Spleen (tissue), 11 donors: ENCODE results near the gene RBMS3. TPM values are rescaled to one million over a fixed set of nuclear protein-coding genes. Genes with fewer than 3 reads are reported as not detected.
"Not testable (repeated sequence)": the region's sequence is repeated elsewhere in the genome, so short reads cannot be mapped to it uniquely, and the experiment has no call there.

Experiments
- DNase-seq: peaks from one replicate; pipeline ENCODE4 v3.0.0-alpha.2; 2020
- H3K27ac ChIP-seq, 8 donors: fragments of 200-600 bp; sonication (generic) in 7 of 8; 1 replicate in 4 of 8; 2 replicates in 4 of 8; pipeline versions ENCODE4 v1.5.0 to v1.8.0; 2016 to 2021; ENCODE audit warnings: inconsistent platforms in 4 of 8, mild to moderate bottlenecking in 4 of 8, moderate library complexity in 1 of 8
- H3K27me3 ChIP-seq, 7 donors: fragments of 200-600 bp; sonication (generic) in 6 of 7; replicated peaks in 1 of 7; 1 replicate in 4 of 7; 2 replicates in 3 of 7; pipeline versions ENCODE4 v1.5.0 to v1.8.0; 2016 to 2021; ENCODE audit warnings: inconsistent platforms in 3 of 7, mild to moderate bottlenecking in 1 of 7
- H3K36me3 ChIP-seq, 6 donors: fragments of 200-600 bp; sonication (generic) in 5 of 6; 1 replicate in 4 of 6; 2 replicates in 2 of 6; pipeline versions ENCODE4 v1.5.0 to v1.8.0; 2016 to 2021; ENCODE audit warnings: inconsistent platforms in 2 of 6
- H3K4me1 ChIP-seq, 6 donors: fragments of 200-600 bp; sonication (generic) in 5 of 6; 1 replicate in 3 of 6; 2 replicates in 3 of 6; pipeline versions ENCODE4 v1.5.0 to v1.8.0; 2016 to 2021; ENCODE audit warnings: inconsistent platforms in 3 of 6
- H3K4me3 ChIP-seq, 8 donors: fragments of 200-600 bp; sonication (generic) in 7 of 8; 1 replicate in 4 of 8; 2 replicates in 4 of 8; pipeline versions ENCODE4 v1.5.0 to v1.8.0; 2016 to 2021; ENCODE audit warnings: inconsistent platforms in 4 of 8, mild to moderate bottlenecking in 4 of 8, moderate library complexity in 2 of 8
- H3K9me3 ChIP-seq, 8 donors: fragments of 200-600 bp; sonication (generic) in 7 of 8; 1 replicate in 4 of 8; 2 replicates in 4 of 8; pipeline versions ENCODE4 v1.5.0 to v1.8.0; 2016 to 2021; ENCODE audit warnings: inconsistent platforms in 4 of 8
- POLR2A ChIP-seq, 3 donors: fragments of 450-650 bp; IDR thresholded peaks; one replicate each; pipeline ENCODE4 v1.5.1; 2017; ENCODE audit warnings: antibody characterized with exemption in 3 of 3, mild to moderate bottlenecking in 1 of 3
- POLR2AphosphoS5 ChIP-seq, 3 donors: sonication (generic); formaldehyde crosslinking; IDR thresholded peaks; one replicate each; pipeline ENCODE4 v1.5.1; 2017; ENCODE audit warnings: antibody characterized with exemption in 3 of 3
- WGBS, 5 donors: extraction: QIAGEN DNeasy Blood & Tissue Kit in 3 of 5; methylation state at CpG; one replicate each; pipeline versions ENCODE4 v1.1.5 to v1.1.7; 2013 to 2018; 5-methylcytosine and 5-hydroxymethylcytosine counted together
- intact Hi-C: fragments of 100-400 bp; cut with DNase I; formaldehyde crosslinking; loops from one replicate; pipeline ENCODE4 v1.15.0; 2023; ENCODE audit warnings: low total_unique reads
- polyA plus RNA-seq, 3 donors: library from polyadenylated mRNA; stranded (reverse); fragments of 200-250 nt; gene quantifications; one replicate each; pipeline ENCODE4 v1.2.1, GENCODE V29; 2013
- total RNA-seq, 7 donors: library from RNA; depleted of rRNA in 3 of 7; stranded (reverse); fragments of >200 nt in 3 of 7; fragmentation: NEBNext Ultra II Directional in 4 of 7; extraction: Animal tissue kit (Norgen Biotek cat#: 25700) in 4 of 7; gene quantifications; one replicate each; pipeline versions ENCODE4 v1.1.0 to v1.2.1, GENCODE V29; 2016 to 2021
- TF ChIP-seq, protein P1 (sequence below), 11 experiments: fragments of 200-600 bp in 7 of 11; fragments of 450-650 bp in 4 of 11; sonication (generic) in 4 of 11; IDR thresholded peaks in 8 of 11; conservative IDR thresholded peaks in 3 of 11; 1 replicate in 7 of 11; 2 replicates in 4 of 11; pipeline versions ENCODE4 v1.4.0 to v1.8.0; 2016 to 2021; ENCODE audit warnings: antibody characterized with exemption in 11 of 11, inconsistent platforms in 4 of 11, mild to moderate bottlenecking in 1 of 11
- donor health status: healthy with polysubstance abuse.
- donor health status: DM: no; HTN: no; CAD: no; lungs with moderate emphysema.
- donor health status: DM: no; HTN: no; CAD: no.
- donor health status: Bipolar disorder and iron deficiency.
- donor health status: healthy.
- donor health status: DM: no; HTN: no; CAD: no.
- donor health status: DM: yes; HTN: yes; CAD: no.

The RBMS3 gene
- total and polyA plus RNA-seq, 10 donors, result 2.6 to 81.9 (median 52.5) TPM

DNA sequence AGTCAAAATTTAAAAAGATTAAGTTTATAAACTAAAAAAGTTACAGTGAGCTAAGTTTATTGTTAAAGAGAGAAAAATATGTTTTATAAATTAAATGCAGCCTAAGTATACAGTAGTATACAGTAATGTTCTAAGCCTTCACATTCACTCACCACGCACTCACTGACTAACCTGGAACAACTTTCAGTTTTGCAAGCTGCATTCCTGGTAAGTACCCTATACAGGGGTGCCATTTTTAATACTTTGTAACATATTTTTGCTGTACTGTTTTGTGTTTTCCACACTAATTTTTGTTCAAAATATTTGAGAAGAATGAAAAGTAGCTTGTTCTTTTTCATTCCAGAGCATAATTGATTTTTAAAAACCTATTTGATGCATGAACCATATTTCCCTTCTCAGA lies 524.9 kb downstream of the RBMS3 start:
- no peaks in the 10 kb centered on the region for H3K36me3 ChIP-seq
- H3K27me3 ChIP-seq, result no peaks in the 10 kb centered on the region
- H3K4me1 ChIP-seq, result no peaks in the 10 kb centered on the region
- intact Hi-C loops, result no loop called here
- WGBS, 5 donors, result 0 to 85% (median 30%) methylated on average over 1 of the region's 1 CpG
- TF ChIP-seq POLR2AphosphoS5 (IDR thresholded peaks at IDR 0.05), result no peak
- TF ChIP-seq POLR2A (IDR thresholded peaks at IDR 0.05), result no peak
- TF ChIP-seq, protein P1, sequence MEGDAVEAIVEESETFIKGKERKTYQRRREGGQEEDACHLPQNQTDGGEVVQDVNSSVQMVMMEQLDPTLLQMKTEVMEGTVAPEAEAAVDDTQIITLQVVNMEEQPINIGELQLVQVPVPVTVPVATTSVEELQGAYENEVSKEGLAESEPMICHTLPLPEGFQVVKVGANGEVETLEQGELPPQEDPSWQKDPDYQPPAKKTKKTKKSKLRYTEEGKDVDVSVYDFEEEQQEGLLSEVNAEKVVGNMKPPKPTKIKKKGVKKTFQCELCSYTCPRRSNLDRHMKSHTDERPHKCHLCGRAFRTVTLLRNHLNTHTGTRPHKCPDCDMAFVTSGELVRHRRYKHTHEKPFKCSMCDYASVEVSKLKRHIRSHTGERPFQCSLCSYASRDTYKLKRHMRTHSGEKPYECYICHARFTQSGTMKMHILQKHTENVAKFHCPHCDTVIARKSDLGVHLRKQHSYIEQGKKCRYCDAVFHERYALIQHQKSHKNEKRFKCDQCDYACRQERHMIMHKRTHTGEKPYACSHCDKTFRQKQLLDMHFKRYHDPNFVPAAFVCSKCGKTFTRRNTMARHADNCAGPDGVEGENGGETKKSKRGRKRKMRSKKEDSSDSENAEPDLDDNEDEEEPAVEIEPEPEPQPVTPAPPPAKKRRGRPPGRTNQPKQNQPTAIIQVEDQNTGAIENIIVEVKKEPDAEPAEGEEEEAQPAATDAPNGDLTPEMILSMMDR (IDR thresholded peaks at IDR 0.05 in 8 of 11, conservative IDR thresholded peaks at IDR 0.05 in 3 of 11), result no peak
- H3K27ac ChIP-seq, result no peak overlapping the region
- no peak for DNase-seq
- H3K9me3 ChIP-seq, result no peaks in the 10 kb centered on the region
- no peak overlapping the region for H3K4me3 ChIP-seq

DNA sequence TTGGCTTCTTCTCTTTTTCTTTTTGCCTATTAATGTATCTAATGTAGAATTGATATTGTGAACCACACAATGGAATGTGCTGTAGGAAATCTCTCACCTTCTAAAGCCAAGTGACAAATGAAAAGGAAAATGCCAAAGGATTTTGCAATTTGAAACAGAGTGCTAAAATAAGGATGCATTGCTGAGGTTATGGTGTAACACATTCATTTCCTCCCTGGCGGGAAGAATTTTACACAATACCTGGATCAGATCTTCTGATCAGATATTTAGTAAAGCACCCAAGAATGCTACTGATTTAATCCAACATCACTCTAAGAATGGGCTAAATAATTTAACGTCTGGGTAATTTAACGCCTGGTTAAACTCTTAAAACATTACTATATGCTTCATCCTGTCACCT lies 527.5 kb downstream of the RBMS3 start:
- H3K27me3 ChIP-seq, H3K4me1 ChIP-seq, intact Hi-C loops, DNase-seq, H3K9me3 ChIP-seq, H3K4me3 ChIP-seq, H3K36me3 ChIP-seq, H3K27ac ChIP-seq: not testable (repeated sequence)
- 75 to 93% (median 84%) methylated on average over 3 of the region's 3 CpGs for WGBS, 5 donors

DNA sequence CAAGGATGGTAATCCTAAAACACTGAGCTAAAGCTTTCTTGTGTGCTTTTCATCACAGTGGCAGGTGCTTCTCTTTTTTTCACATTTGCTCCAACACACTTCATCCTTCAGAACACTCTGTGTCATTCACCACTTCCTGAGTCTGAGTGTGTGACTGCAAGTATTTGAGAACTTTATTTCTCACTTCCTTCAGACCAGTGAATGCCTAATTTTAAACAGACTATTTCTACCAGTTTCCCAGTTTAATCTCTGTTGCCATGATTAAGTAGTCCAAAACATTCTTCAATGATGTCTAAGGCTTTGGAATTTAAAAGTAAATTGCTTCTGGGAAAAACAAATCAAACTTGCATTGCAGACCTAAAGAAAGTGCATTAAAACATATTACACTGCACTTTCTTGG lies 541.2 kb downstream of the RBMS3 start:
- DNase-seq, result no peak
- Histone ChIP-seq H3K36me3 (no peaks in the 10 kb centered on the region), H3K27me3 (no peaks in the 10 kb centered on the region), H3K27ac (no peak overlapping the region), H3K4me3 (no peak overlapping the region), H3K9me3 (peaks cover 0 to 10% (median 0%) of the 10 kb centered on the region in 8 donors), H3K4me1 (no peaks in the 10 kb centered on the region)
- intact Hi-C loops, result no loop called here
- TF ChIP-seq, protein P1 (IDR thresholded peaks at IDR 0.05 in 8 of 11, conservative IDR thresholded peaks at IDR 0.05 in 3 of 11), result no peak
- no peak for TF ChIP-seq POLR2A (IDR thresholded peaks at IDR 0.05)
- TF ChIP-seq POLR2AphosphoS5 (IDR thresholded peaks at IDR 0.05), result no peak

DNA sequence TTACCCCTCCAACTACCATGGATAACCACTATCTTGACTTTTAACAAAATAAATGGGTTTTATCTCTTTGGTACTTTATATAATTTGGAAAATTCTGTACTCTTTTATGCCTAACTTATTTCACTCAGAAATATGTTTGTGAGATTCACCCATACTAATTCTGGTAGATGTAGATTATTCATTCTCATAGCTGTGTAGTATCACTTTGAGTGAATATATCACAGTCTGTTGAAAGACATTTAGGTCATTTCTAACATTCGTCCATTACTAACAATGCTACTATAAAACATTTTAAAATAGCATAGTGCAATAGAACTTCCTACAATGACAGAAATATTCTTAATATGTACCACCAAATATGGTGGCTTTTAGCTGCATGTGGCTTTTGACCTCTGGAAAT lies 542.4 kb downstream of the RBMS3 start:
- 68 to 86% (median 79%) methylated on average over 1 of the region's 1 CpG for WGBS, 5 donors

More for the DNA sequence above, 542.4 kb downstream of the RBMS3 start:
- DNase-seq, result no peak
- H3K27ac ChIP-seq, result no peak overlapping the region
- intact Hi-C loops, result no loop called here
- TF ChIP-seq, protein P1 (IDR thresholded peaks at IDR 0.05 in 8 of 11, conservative IDR thresholded peaks at IDR 0.05 in 3 of 11), result no peak
- TF ChIP-seq POLR2AphosphoS5 (IDR thresholded peaks at IDR 0.05), result no peak
- no peak for TF ChIP-seq POLR2A (IDR thresholded peaks at IDR 0.05)
- no peaks in the 10 kb centered on the region for H3K27me3 ChIP-seq
- H3K4me3 ChIP-seq, result no peak overlapping the region
- no peaks in the 10 kb centered on the region for H3K4me1 ChIP-seq
- no peaks in the 10 kb centered on the region for H3K36me3 ChIP-seq
- peaks cover 0 to 10% (median 0%) of the 10 kb centered on the region in 8 donors for H3K9me3 ChIP-seq
